GM12878 (cell line): ENCODE data around the gene IQSEC2. TPM values are rescaled to one million over a fixed set of nuclear protein-coding genes. Genes with fewer than 3 reads are reported as not detected.

Source experiments
- ATAC-seq: fragments of 200-7000 bp; cut with Tn5 transposase; 3 replicates; pipeline ENCODE4 v1.9.1; 2020; ENCODE audit warnings: mild to moderate bottlenecking, moderate library complexity
- BruUV-seq: library from RNA; stranded (reverse); fragments of 400-500 nt; replicated peaks from 2 replicates; lab custom pipeline; 2021; lab: Mats Ljungman, UMichigan
- CTCF ChIA-PET: fragments of 300-600 bp; sonication (Branson Sonifier 250); formaldehyde crosslinking; extraction: SDS; loops from one replicate; lab custom pipeline; 2021; ENCODE audit warnings: inconsistent platforms; lab: Yijun Ruan, JAX
- POLR2A ChIA-PET: fragments of 350-600 bp; formaldehyde crosslinking; extraction: SDS; loops from one replicate; lab custom pipeline; 2021; ENCODE audit warnings: inconsistent platforms; lab: Charles Lee
- RAD21 ChIA-PET: fragments of 300-600 bp; sonication (Branson Sonifier 250); formaldehyde crosslinking; loops from one replicate; lab custom pipeline; 2023; ENCODE audit warnings: antibody characterized with exemption; ENCODE audit not compliant: unreplicated experiment; lab: Charles Lee
- SMC1A ChIA-PET: fragments of 300-600 bp; sonication (Branson Sonifier 250); formaldehyde crosslinking; loops from one replicate; lab custom pipeline; 2023; ENCODE audit not compliant: unreplicated experiment, uncharacterized antibody; lab: Charles Lee
- DNase-seq: peaks from one replicate; pipeline ENCODE4 v3.0.0-alpha.2; 2011; ENCODE audit warnings: low read depth, low spot score
- FAIRE-seq: peaks from 3 replicates; lab custom pipeline; 2011; peaks lifted over from hg19 to GRCh38; lab: Jason Lieb, UNC
- H2AFZ ChIP-seq: 2 replicates; pipeline ENCODE4 v1.6.0; 2011; ENCODE audit warnings: low read depth, low read length, control low read depth; ENCODE audit not compliant: control insufficient read depth
- H3K27ac ChIP-seq: 2 replicates; pipeline ENCODE4 v1.5.1; 2011; ENCODE audit warnings: control low read depth; ENCODE audit not compliant: control insufficient read depth, insufficient read depth
- H3K27me3 ChIP-seq, 2 experiments: replicated peaks in 1 of 2; 2 replicates each; pipeline versions ENCODE4 v1.6.0 to v1.6.1; 2011; ENCODE audit warnings: low read length in 1 of 2; ENCODE audit not compliant: control insufficient read depth in 2 of 2, insufficient read depth in 2 of 2
- H3K36me3 ChIP-seq, 2 experiments: 2 replicates each; pipeline ENCODE4 v1.5.1; 2011; ENCODE audit warnings: low read length in 1 of 2; ENCODE audit not compliant: control insufficient read depth in 2 of 2, insufficient read depth in 2 of 2
- H3K4me1 ChIP-seq: 2 replicates; pipeline ENCODE4 v1.6.1; 2011; ENCODE audit warnings: mild to moderate bottlenecking, low read length, moderate library complexity, mixed read lengths; ENCODE audit not compliant: control insufficient read depth, insufficient read depth
- H3K4me2 ChIP-seq: 2 replicates; pipeline ENCODE4 v1.6.0; 2011; ENCODE audit warnings: control low read depth; ENCODE audit not compliant: control insufficient read depth, insufficient read depth
- H3K4me3 ChIP-seq: fragments of 200-600 bp; sonication (generic); 2 replicates; pipeline ENCODE4 v1.5.1; 2016
- H3K79me2 ChIP-seq: 2 replicates; pipeline ENCODE4 v1.6.0; 2011; ENCODE audit warnings: low read length; ENCODE audit not compliant: control insufficient read depth, insufficient read depth
- H3K9ac ChIP-seq: 2 replicates; pipeline ENCODE4 v1.8.0; 2011; ENCODE audit warnings: low read length, control low read depth, mixed read lengths; ENCODE audit not compliant: control insufficient read depth, insufficient read depth
- H3K9me3 ChIP-seq: replicated peaks from 3 replicates; pipeline ENCODE4 v1.5.1; 2011; ENCODE audit warnings: mild to moderate bottlenecking, low read length; ENCODE audit not compliant: control insufficient read depth, insufficient read depth
- H4K20me1 ChIP-seq: 2 replicates; pipeline ENCODE4 v1.6.0; 2011; ENCODE audit not compliant: control insufficient read depth, insufficient read depth
- BMI1 ChIP-seq: fragments of 450-650 bp; IDR thresholded peaks from 2 replicates; pipeline ENCODE4 v1.6.1; 2016; ENCODE audit warnings: mild to moderate bottlenecking, moderate library complexity, borderline replicate concordance
- MEF2B ChIP-seq: fragments of 450-650 bp; IDR thresholded peaks from 2 replicates; pipeline ENCODE4 v1.6.1; 2018; ENCODE audit warnings: mild to moderate bottlenecking, moderate library complexity; ENCODE audit not compliant: partially characterized antibody, poor library complexity, severe bottlenecking
- RAD21 ChIP-seq: IDR thresholded peaks from 2 replicates; pipeline ENCODE4 v1.6.1; 2011; ENCODE audit warnings: mild to moderate bottlenecking, low read depth, low read length, moderate library complexity; ENCODE audit not compliant: insufficient read depth
- RBBP5 ChIP-seq: fragments of 200-600 bp; sonication (generic); conservative IDR thresholded peaks from 2 replicates; pipeline ENCODE4 v1.6.1; 2016
- ZSCAN29 ChIP-seq: fragments of 450-650 bp; IDR thresholded peaks from 2 replicates; pipeline ENCODE4 v1.6.1; 2017; ENCODE audit warnings: mild to moderate bottlenecking, moderate library complexity
- WGBS: methylation state at CpG from one replicate; pipeline ENCODE4 v1.1.6; 2016; ENCODE audit warnings: low lambda C conversion rate; ENCODE audit not compliant: insufficient replicate concordance, insufficient coverage; ENCODE audit errors: missing lambda C conversion rate; 5-methylcytosine and 5-hydroxymethylcytosine counted together
- in situ Hi-C: fragments of 300-500 bp; cut with MboI; formaldehyde crosslinking; loops from 9 replicates; pipeline ENCODE4 v1.14.3; 2018; ENCODE audit warnings: mixed read lengths
- intact Hi-C: fragments of 100-400 bp; cut with micrococcal nuclease; formaldehyde crosslinking; loops from one replicate; pipeline ENCODE4 v1.14.2; 2022; ENCODE audit not compliant: unreplicated experiment
- polyA plus RNA-seq, 11 experiments: library from polyadenylated mRNA; depleted of rRNA in 4 of 11; unstranded in 6 of 11; stranded (reverse) in 5 of 11; fragments of >200 nt; fragmentation: Nextera tagmentation in 4 of 11; fragmentation: Illumina TruSeq in 1 of 11; extraction: Ambion mirVana in 4 of 11; extraction: Trizol in 1 of 11; gene quantifications; 1 replicate in 1 of 11; 2 replicates in 10 of 11; pipeline versions ENCODE4 v1.2.1 to v1.2.3, GENCODE V29; 2011 to 2016; ENCODE audit warnings: inconsistent platforms in 2 of 11, missing spikeins in 2 of 11, low read depth in 1 of 11
- total RNA-seq, 4 experiments: library from RNA; depleted of rRNA in 3 of 4; stranded (reverse); fragments of >200 nt in 3 of 4; fragmentation: Illumina TruSeq in 1 of 4; extraction: Trizol in 1 of 4; gene quantifications; 2 replicates each; pipeline versions ENCODE4 v1.2.1 to v1.2.3, GENCODE V29; 2013 to 2021
- TF ChIP-seq, protein P1 (sequence below), 3 experiments: IDR thresholded peaks in 2 of 3; conservative IDR thresholded peaks in 1 of 3; 2 replicates each; pipeline ENCODE4 v1.5.1; 2011; ENCODE audit warnings: low read depth in 3 of 3, low read length in 3 of 3, mild to moderate bottlenecking in 3 of 3, control low read depth in 2 of 3, moderate library complexity in 2 of 3, inconsistent platforms in 1 of 3, mixed read lengths in 1 of 3; ENCODE audit not compliant: control insufficient read depth in 2 of 3, insufficient read depth in 1 of 3; ENCODE audit errors: extremely low read depth in 1 of 3

Gene IQSEC2
- total and polyA plus RNA-seq, 10 of the 15 experiments (the other 5 are each of a cell fraction or from before 2014, with no cell fraction given): 0.01 to 0.23 (median 0.04) TPM; not detected in 3

DNA sequence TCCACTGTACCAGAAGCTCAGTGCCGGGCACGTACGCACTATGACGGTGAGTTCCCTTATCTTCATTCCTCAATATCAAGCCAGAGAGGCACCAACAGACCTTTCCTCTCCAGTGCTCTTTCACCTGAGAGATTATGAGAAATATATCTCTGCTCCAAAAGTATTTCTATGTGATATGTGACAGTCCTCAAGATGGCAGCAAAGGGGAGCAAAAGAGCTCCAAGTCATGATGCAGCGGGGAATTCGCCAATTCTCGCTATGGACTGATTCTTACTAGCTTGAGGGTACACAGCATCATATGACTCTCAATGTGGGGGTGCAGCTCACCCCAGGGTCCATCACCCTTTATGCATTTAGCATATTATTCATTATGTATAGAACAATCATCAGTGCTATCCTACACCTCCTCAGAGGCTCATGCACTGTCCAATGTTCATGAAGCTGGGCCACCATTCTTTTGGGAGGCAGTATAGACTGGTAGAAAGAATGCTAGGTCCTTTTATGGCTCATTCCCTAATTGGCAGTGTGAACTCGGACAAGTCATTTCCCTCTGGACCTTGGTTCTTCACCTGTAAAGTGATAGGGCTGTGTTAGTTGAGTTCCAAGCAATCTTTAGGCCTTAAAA, 12.8 kb upstream of the IQSEC2 start:
- ATAC-seq (no peak), FAIRE-seq (no peak), DNase-seq (no peak)
- H4K20me1 ChIP-seq: no peaks in the 10 kb centered on the region
- no peak overlapping the region for H3K9ac ChIP-seq
- ChIA-PET CTCF (interaction anchor here (0.7 to 1.6 kb wide), 5 partner anchors 10 to 75 kb away, joined by 3 to 7 read pairs (median 3); no protein-coding TSS in a partner anchor), SMC1A (interaction anchor here (0.6 to 1.6 kb wide), 3 partner anchors 8 to 142 kb away, joined by 3 read pairs; no protein-coding TSS in a partner anchor), RAD21 (no interaction called here), POLR2A (no interaction called here)
- H3K27ac ChIP-seq: no peak overlapping the region
- no peaks in the 10 kb centered on the region for H3K4me1 ChIP-seq
- H2AFZ ChIP-seq: no peak overlapping the region
- H3K36me3 ChIP-seq: no peaks in the 10 kb centered on the region
- no peaks in the 10 kb centered on the region for H3K9me3 ChIP-seq
- no peaks in the 10 kb centered on the region for H3K27me3 ChIP-seq
- no peak overlapping the region for H3K4me2 ChIP-seq
- H3K79me2 ChIP-seq: no peaks in the 10 kb centered on the region
- 71% methylated on average over 8 of the region's 8 CpGs for WGBS
- intact Hi-C loops (no loop called here), in situ Hi-C loops (no loop called here)
- H3K4me3 ChIP-seq: no peak overlapping the region
- TF ChIP-seq RBBP5 (no peak), RAD21 (peak; percentile 18; the same call in 1 of the 2 replicates)
- TF ChIP-seq, protein P1, sequence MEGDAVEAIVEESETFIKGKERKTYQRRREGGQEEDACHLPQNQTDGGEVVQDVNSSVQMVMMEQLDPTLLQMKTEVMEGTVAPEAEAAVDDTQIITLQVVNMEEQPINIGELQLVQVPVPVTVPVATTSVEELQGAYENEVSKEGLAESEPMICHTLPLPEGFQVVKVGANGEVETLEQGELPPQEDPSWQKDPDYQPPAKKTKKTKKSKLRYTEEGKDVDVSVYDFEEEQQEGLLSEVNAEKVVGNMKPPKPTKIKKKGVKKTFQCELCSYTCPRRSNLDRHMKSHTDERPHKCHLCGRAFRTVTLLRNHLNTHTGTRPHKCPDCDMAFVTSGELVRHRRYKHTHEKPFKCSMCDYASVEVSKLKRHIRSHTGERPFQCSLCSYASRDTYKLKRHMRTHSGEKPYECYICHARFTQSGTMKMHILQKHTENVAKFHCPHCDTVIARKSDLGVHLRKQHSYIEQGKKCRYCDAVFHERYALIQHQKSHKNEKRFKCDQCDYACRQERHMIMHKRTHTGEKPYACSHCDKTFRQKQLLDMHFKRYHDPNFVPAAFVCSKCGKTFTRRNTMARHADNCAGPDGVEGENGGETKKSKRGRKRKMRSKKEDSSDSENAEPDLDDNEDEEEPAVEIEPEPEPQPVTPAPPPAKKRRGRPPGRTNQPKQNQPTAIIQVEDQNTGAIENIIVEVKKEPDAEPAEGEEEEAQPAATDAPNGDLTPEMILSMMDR (IDR thresholded peaks at IDR 0.05 in 2 of 3, conservative IDR thresholded peaks at IDR 0.05 in 1 of 3; ENCODE audit: control insufficient read depth in 2 of 3, extremely low read depth in 1 of 3, insufficient read depth in 1 of 3, low read depth in 3 of 3, low read length in 3 of 3): peak in 2 of 3 experiments; percentile 10 to 31; a peak in 3 of 6 replicates
- BruUV-seq: no TSS peak

DNA sequence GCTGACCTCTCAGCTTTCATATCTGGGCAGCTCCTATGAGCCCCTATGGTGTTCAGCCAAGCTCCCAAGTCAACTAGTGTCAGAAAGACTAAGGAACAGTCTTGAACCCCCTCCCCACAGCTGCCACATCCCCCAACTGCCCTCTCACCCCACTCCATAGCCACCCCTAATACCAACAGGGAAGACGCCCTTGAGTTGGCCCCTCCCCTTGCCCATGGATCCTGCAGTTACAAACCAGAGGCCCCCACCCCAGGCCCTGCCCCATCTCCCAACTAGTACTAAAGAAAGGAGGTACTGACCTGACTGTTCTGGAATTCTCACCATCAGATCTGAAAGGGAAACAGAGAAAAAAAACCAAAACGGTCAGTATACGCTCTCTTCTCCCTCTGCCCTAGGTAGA, 10.2 kb upstream of the IQSEC2 start:
- Histone ChIP-seq H3K36me3 (no peaks in the 10 kb centered on the region), H3K27ac (no peak overlapping the region), H4K20me1 (no peaks in the 10 kb centered on the region), H3K9ac (no peak overlapping the region), H3K79me2 (no peaks in the 10 kb centered on the region), H3K9me3 (no peaks in the 10 kb centered on the region), H3K4me3 (no peak overlapping the region), H3K4me2 (no peak overlapping the region), H2AFZ (no peak overlapping the region), H3K27me3 (no peaks in the 10 kb centered on the region), H3K4me1 (no peaks in the 10 kb centered on the region; the same call in 1 of the 2 replicates)
- intact Hi-C loops (no loop called here), in situ Hi-C loops (no loop called here)
- FAIRE-seq: no peak
- ChIA-PET CTCF (interaction anchor here (2.3 kb wide), 1 partner anchor 22 kb away, joined by 8 read pairs; no protein-coding TSS in a partner anchor), POLR2A (no interaction called here), RAD21 (no interaction called here), SMC1A (no interaction called here)
- 8% methylated on average over 3 of the region's 3 CpGs for WGBS
- no peak for DNase-seq
- no peak for TF ChIP-seq MEF2B
- TF ChIP-seq ZSCAN29: no peak
- TF ChIP-seq BMI1: no peak
- ATAC-seq: no peak
- BruUV-seq: no TSS peak
